B cell (primary cell): ENCODE results near the gene MVK. TPM values are rescaled to one million over a fixed set of nuclear protein-coding genes. Genes with fewer than 3 reads are reported as not detected.

Experiments
- ATAC-seq: fragments of 200-7000 bp; cut with Tn5 transposase; one replicate; pipeline ENCODE4 v1.10.0; 2021; ENCODE audit warnings: low read depth, mild to moderate bottlenecking, moderate number of reproducible peaks, moderate library complexity
- CTCF ChIA-PET: fragments of 350-600 bp; sonication (Branson Sonifier 250); formaldehyde crosslinking; loops from one replicate; lab custom pipeline; 2021; ENCODE audit warnings: antibody characterized with exemption, inconsistent platforms; lab: Charles Lee
- POLR2A ChIA-PET: fragments of 350-600 bp; sonication (Branson Sonifier 250); formaldehyde crosslinking; loops from one replicate; lab custom pipeline; 2021; ENCODE audit warnings: antibody characterized with exemption; lab: Charles Lee
- DNase-seq: peaks from one replicate; pipeline ENCODE4 v3.0.0; 2013
- H2AFZ ChIP-seq: 2 replicates; pipeline ENCODE4 v1.6.1; 2012; ENCODE audit warnings: mild to moderate bottlenecking, low read depth, low read length; ENCODE audit not compliant: insufficient read depth, poor library complexity, severe bottlenecking
- H3K27ac ChIP-seq, 2 donors: 1 replicate in 1 of 2; 2 replicates in 1 of 2; pipeline ENCODE4 v1.5.1; 2012 to 2013; ENCODE audit warnings: low read length in 2 of 2, mild to moderate bottlenecking in 2 of 2, moderate library complexity in 1 of 2
- H3K27me3 ChIP-seq, 4 experiments: fragments of 200-600 bp in 1 of 4; sonication (generic) in 1 of 4; replicated peaks in 1 of 4; 1 replicate in 2 of 4; 2 replicates in 2 of 4; pipeline versions ENCODE4 v1.6.1 to v1.7.0; 2013 to 2016; ENCODE audit warnings: low read length in 3 of 4, mild to moderate bottlenecking in 2 of 4, mixed read lengths in 1 of 4, moderate library complexity in 1 of 4; ENCODE audit not compliant: insufficient read depth in 4 of 4, control insufficient read depth in 3 of 4; ENCODE audit errors: control extremely low read depth in 1 of 4
- H3K36me3 ChIP-seq, 2 experiments: replicated peaks in 1 of 2; 1 replicate in 1 of 2; 2 replicates in 1 of 2; pipeline versions ENCODE4 v1.6.1 to v1.7.1; 2013; ENCODE audit warnings: low read length in 1 of 2; ENCODE audit not compliant: insufficient read depth in 2 of 2, control insufficient read depth in 1 of 2; ENCODE audit errors: control extremely low read depth in 1 of 2, extremely low read depth in 1 of 2
- H3K4me1 ChIP-seq, 2 donors: fragments of 200-600 bp in 1 of 2; sonication (generic) in 1 of 2; 1 replicate in 1 of 2; 2 replicates in 1 of 2; pipeline versions ENCODE4 v1.5.1 to v1.6.1; 2013 to 2017; ENCODE audit warnings: low read length in 2 of 2; ENCODE audit not compliant: control insufficient read depth in 2 of 2, insufficient read depth in 2 of 2
- H3K4me2 ChIP-seq: replicated peaks from 2 replicates; pipeline ENCODE3; 2012; ENCODE audit warnings: mild to moderate bottlenecking, low read depth, low read length; ENCODE audit not compliant: poor library complexity, severe bottlenecking
- H3K4me3 ChIP-seq, 5 experiments: fragments of 200-600 bp in 1 of 5; sonication (generic) in 1 of 5; 1 replicate in 3 of 5; 2 replicates in 2 of 5; pipeline versions ENCODE4 v1.5.1 to v1.7.0; 2011 to 2016; ENCODE audit warnings: low read length in 4 of 5, mild to moderate bottlenecking in 4 of 5, low read depth in 2 of 5, control low read depth in 1 of 5, moderate library complexity in 1 of 5; ENCODE audit not compliant: insufficient read depth in 1 of 5; ENCODE audit errors: control extremely low read depth in 1 of 5, extremely low read depth in 1 of 5
- H3K79me2 ChIP-seq: fragments of 200-600 bp; sonication (generic); one replicate; pipeline ENCODE4 v1.6.0; 2016; ENCODE audit warnings: low read length; ENCODE audit not compliant: control insufficient read depth, insufficient read depth
- H3K9ac ChIP-seq: fragments of 200-600 bp; sonication (generic); 2 replicates; pipeline ENCODE4 v1.6.1; 2017; ENCODE audit warnings: mild to moderate bottlenecking, low read length, moderate library complexity
- H3K9me3 ChIP-seq, 3 donors: one replicate each; pipeline versions ENCODE4 v1.6.1 to v1.7.1; 2013; ENCODE audit warnings: low read length in 2 of 3; ENCODE audit not compliant: control insufficient read depth in 2 of 3, insufficient read depth in 1 of 3; ENCODE audit errors: control extremely low read depth in 1 of 3
- H4K20me1 ChIP-seq: 2 replicates; pipeline ENCODE4 v1.6.0; 2012; ENCODE audit warnings: mild to moderate bottlenecking, low read length; ENCODE audit not compliant: insufficient read depth, control insufficient read depth, poor library complexity, severe bottlenecking
- H3K27ac Mint-ChIP-seq: one replicate; pipeline ENCODE4 v1.8.0; 2021; ENCODE audit warnings: mixed read lengths
- H3K27me3 Mint-ChIP-seq: one replicate; pipeline ENCODE4 v1.8.0; 2021; ENCODE audit warnings: mixed read lengths
- H3K4me1 Mint-ChIP-seq: one replicate; pipeline ENCODE4 v1.8.0; 2021; ENCODE audit warnings: mixed read lengths
- H3K4me3 Mint-ChIP-seq: one replicate; pipeline ENCODE4 v1.8.0; 2021; ENCODE audit warnings: mixed read lengths
- H3K9me3 Mint-ChIP-seq: one replicate; pipeline ENCODE4 v1.8.0; 2022; ENCODE audit warnings: mixed read lengths; ENCODE audit not compliant: insufficient read depth
- CTCF ChIP-seq: fragments of 200-600 bp; IDR thresholded peaks from one replicate; pipeline ENCODE4 v1.8.0; 2022; ENCODE audit warnings: antibody characterized with exemption, mild to moderate bottlenecking
- EZH2 ChIP-seq: IDR thresholded peaks from 2 replicates; pipeline ENCODE4 v1.6.1; 2012; ENCODE audit warnings: borderline replicate concordance, low read depth, mild to moderate bottlenecking, moderate library complexity, low read length; ENCODE audit not compliant: insufficient read depth, poor library complexity, severe bottlenecking
- WGBS: methylation state at CpG from one replicate; pipeline ENCODE4 v1.1.5; 2013; ENCODE audit warnings: missing lambda C conversion rate; ENCODE audit not compliant: insufficient coverage; 5-methylcytosine and 5-hydroxymethylcytosine counted together
- intact Hi-C: fragments of 100-400 bp; cut with micrococcal nuclease; formaldehyde crosslinking; loops from one replicate; pipeline ENCODE4 v1.10.0; 2022
- polyA plus RNA-seq: library from polyadenylated mRNA; depleted of rRNA; stranded (reverse); fragments of >200 nt; gene quantifications from 2 replicates; pipeline ENCODE4 v1.2.3, GENCODE V29; 2012
- total RNA-seq, 2 donors: library from RNA; stranded (reverse); fragments of 120-200 nt in 1 of 2; gene quantifications; 1 replicate in 1 of 2; 2 replicates in 1 of 2; pipeline versions ENCODE4 v1.2.3 to v1.2.4, GENCODE V29; 2013 to 2022

The MVK gene
- total and polyA plus RNA-seq, 2 donors (not counting 1 experiment from before 2014, with no cell fraction given), result 12.1 to 12.5 TPM

DNA sequence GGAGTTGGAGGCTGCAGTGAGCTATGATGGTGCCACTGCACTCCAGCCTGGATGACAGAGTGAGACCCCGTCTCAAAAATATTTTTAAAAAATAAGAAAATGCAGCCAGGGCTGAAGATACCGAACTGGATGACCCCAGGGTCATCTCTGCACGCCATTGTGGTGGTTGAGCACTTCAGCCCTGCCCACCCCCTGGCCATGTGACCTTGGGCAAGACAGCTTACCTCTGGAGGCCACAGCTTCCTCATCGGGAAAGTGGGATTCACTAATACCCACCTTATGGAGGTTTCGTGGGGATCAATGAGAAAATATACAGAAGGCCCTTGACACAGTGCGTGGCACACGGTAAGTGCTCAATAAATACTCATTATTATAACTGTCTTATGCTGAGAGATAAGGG lies 25.5 kb downstream of the MVK start:
- CTCF ChIA-PET, result interaction anchor here (0.8 to 3.3 kb wide), 7 partner anchors 13 to 246 kb away, joined by 3 to 58 read pairs (median 9); no protein-coding TSS in a partner anchor
- H3K4me1 Mint-ChIP-seq, result peaks cover 11% of the 10 kb centered on the region
- no peak overlapping the region for H3K4me3 Mint-ChIP-seq
- TF ChIP-seq CTCF (no peak), EZH2 (no peak)
- no peak overlapping the region for H3K4me2 ChIP-seq
- no peaks in the 10 kb centered on the region for H3K27me3 Mint-ChIP-seq
- no peaks in the 10 kb centered on the region for H3K36me3 ChIP-seq
- no peak overlapping the region for H3K27ac ChIP-seq
- no peak overlapping the region for H3K27ac Mint-ChIP-seq
- no peak for DNase-seq
- 96% methylated on average over 3 of the region's 7 CpGs for WGBS
- intact Hi-C loops, result loop anchor here (5.0 kb wide), 1 partner anchor 248 kb away; no protein-coding TSS in a partner anchor
- POLR2A ChIA-PET, result no interaction called here
- peaks cover 4 to 6% of the 10 kb centered on the region in 2 donors for H3K4me1 ChIP-seq
- no peak overlapping the region for H3K4me3 ChIP-seq
- no peaks in the 10 kb centered on the region for H4K20me1 ChIP-seq
- H3K79me2 ChIP-seq, result no peaks in the 10 kb centered on the region
- no peak overlapping the region for H2AFZ ChIP-seq
- no peaks in the 10 kb centered on the region for H3K9me3 Mint-ChIP-seq
- no peak overlapping the region for H3K9ac ChIP-seq
- H3K9me3 ChIP-seq, result no peaks in the 10 kb centered on the region
- no peaks in the 10 kb centered on the region for H3K27me3 ChIP-seq
- ATAC-seq, result no peak

DNA sequence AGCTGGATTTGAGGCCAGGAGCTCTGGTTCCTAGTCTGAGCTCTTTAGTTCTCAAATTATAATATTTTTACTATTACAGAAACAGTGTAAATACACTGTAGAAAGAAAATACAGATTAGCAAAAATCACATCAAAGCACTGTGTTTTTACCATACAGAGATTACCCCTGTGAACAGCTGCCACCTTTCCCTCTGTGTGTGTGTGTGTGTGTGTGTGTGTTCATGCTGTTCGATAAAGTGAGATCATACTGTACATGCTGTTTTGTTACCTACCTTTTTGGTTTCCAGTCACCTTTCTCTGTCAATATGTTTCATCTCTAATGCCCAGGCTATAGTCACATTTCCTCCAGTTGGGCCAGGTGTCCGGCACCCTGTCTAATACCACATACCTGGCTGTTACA lies 26.9 kb downstream of the MVK start:
- TF ChIP-seq EZH2 (no peak), CTCF (no peak)
- intact Hi-C loops, result no loop called here
- H3K9ac ChIP-seq, result no peak overlapping the region
- H2AFZ ChIP-seq, result no peak overlapping the region
- no peaks in the 10 kb centered on the region for H3K9me3 ChIP-seq
- DNase-seq (no peak), ATAC-seq (no peak)
- H3K27ac Mint-ChIP-seq, result no peak overlapping the region
- H3K4me1 ChIP-seq, result peaks cover 4 to 6% of the 10 kb centered on the region in 2 donors
- no peak overlapping the region for H3K4me3 Mint-ChIP-seq
- CTCF ChIA-PET, result interaction anchor here (1.9 kb wide), 1 partner anchor 174 kb away, joined by 9 read pairs; no protein-coding TSS in a partner anchor
- H3K27ac ChIP-seq, result no peak overlapping the region
- H3K27me3 ChIP-seq, result no peaks in the 10 kb centered on the region
- no peak overlapping the region for H3K4me2 ChIP-seq
- no peaks in the 10 kb centered on the region for H4K20me1 ChIP-seq
- 85% methylated on average over 1 of the region's 2 CpGs for WGBS
- H3K79me2 ChIP-seq, result no peaks in the 10 kb centered on the region
- H3K36me3 ChIP-seq, result no peaks in the 10 kb centered on the region
- no peaks in the 10 kb centered on the region for H3K9me3 Mint-ChIP-seq
- H3K4me3 ChIP-seq, result no peak overlapping the region
- H3K4me1 Mint-ChIP-seq, result peaks cover 11% of the 10 kb centered on the region
- H3K27me3 Mint-ChIP-seq, result peaks cover 6% of the 10 kb centered on the region
- POLR2A ChIA-PET, result no interaction called here
